ENCODE data around the gene GALNT9.
"Not testable (repeated sequence)": the region's sequence is repeated elsewhere in the genome, so short reads cannot be mapped to it uniquely, and the experiment has no call there.

GALNT9 gene

GRCh38 chr12:132359971-132360370, 30.6 kb upstream of the GALNT9 start:
- Histone ChIP-seq H3K4me1 (ENCODE audit: insufficient read depth, low read length) (no peaks in the 10 kb centered on the region), H3K9ac (ENCODE audit: low read depth, low read length) (no peak overlapping the region)

GRCh38 chr12:132359551-132359950, 30.2 kb upstream of the GALNT9 start:
- Histone ChIP-seq H3K27me3 (ENCODE audit: insufficient read depth, low read length, poor library complexity) (no peaks in the 10 kb centered on the region), H2AFZ (ENCODE audit: low read depth, low read length) (no peak overlapping the region), H3K9me3 (ENCODE audit: insufficient read depth, low read length, severe bottlenecking) (peaks cover 20% of the 10 kb centered on the region), H3K9ac (ENCODE audit: low read depth, low read length) (no peak overlapping the region), H3K4me2 (ENCODE audit: insufficient read depth, low read length) (no peak overlapping the region), H3K4me3 (ENCODE audit: low read depth in 1 of 2, low read length in 2 of 2) (no peak overlapping the region), H4K20me1 (ENCODE audit: insufficient read depth, low read length) (no peaks in the 10 kb centered on the region), H3K79me2 (ENCODE audit: insufficient read depth, low read length) (no peaks in the 10 kb centered on the region), H3K36me3 (ENCODE audit: insufficient read depth, low read length) (no peaks in the 10 kb centered on the region), H3K27ac (ENCODE audit: low read length) (no peak overlapping the region), H3K4me1 (ENCODE audit: insufficient read depth, low read length) (no peaks in the 10 kb centered on the region)
- DNase-seq (no peak), ATAC-seq (ENCODE audit: insufficient read depth, low read depth) (no peak)
- TF ChIP-seq CTCF (IDR thresholded peaks at IDR 0.05; ENCODE audit: borderline replicate concordance, extremely low read depth, low read length, poor library complexity, severe bottlenecking) (no peak), EZH2 (IDR thresholded peaks at IDR 0.05; ENCODE audit: borderline replicate concordance, low read depth, low read length, severe bottlenecking) (no peak)

More at GRCh38 chr12:132359971-132360370, 30.6 kb upstream of the GALNT9 start:
- ATAC-seq (ENCODE audit: insufficient read depth, low read depth) = no peak
- H3K27me3 ChIP-seq (ENCODE audit: insufficient read depth, low read length, poor library complexity) = no peaks in the 10 kb centered on the region
- H3K79me2 ChIP-seq (ENCODE audit: insufficient read depth, low read length) = no peaks in the 10 kb centered on the region
- no peaks in the 10 kb centered on the region for H3K36me3 ChIP-seq (ENCODE audit: insufficient read depth, low read length)
- no peak for TF ChIP-seq CTCF (IDR thresholded peaks at IDR 0.05; ENCODE audit: borderline replicate concordance, extremely low read depth, low read length, poor library complexity, severe bottlenecking)
- no peak for TF ChIP-seq EZH2 (IDR thresholded peaks at IDR 0.05; ENCODE audit: borderline replicate concordance, low read depth, low read length, severe bottlenecking)
- no peak for DNase-seq
- H2AFZ ChIP-seq (ENCODE audit: low read depth, low read length) = no peak overlapping the region
- H3K9me3 ChIP-seq (ENCODE audit: insufficient read depth, low read length, severe bottlenecking) = peaks cover 20% of the 10 kb centered on the region
- H4K20me1 ChIP-seq (ENCODE audit: insufficient read depth, low read length) = no peaks in the 10 kb centered on the region
- no peak overlapping the region for H3K4me2 ChIP-seq (ENCODE audit: insufficient read depth, low read length)
- H3K4me3 ChIP-seq (ENCODE audit: low read depth in 1 of 2, low read length in 2 of 2) = no peak overlapping the region
- no peak overlapping the region for H3K27ac ChIP-seq (ENCODE audit: low read length)

DNA sequence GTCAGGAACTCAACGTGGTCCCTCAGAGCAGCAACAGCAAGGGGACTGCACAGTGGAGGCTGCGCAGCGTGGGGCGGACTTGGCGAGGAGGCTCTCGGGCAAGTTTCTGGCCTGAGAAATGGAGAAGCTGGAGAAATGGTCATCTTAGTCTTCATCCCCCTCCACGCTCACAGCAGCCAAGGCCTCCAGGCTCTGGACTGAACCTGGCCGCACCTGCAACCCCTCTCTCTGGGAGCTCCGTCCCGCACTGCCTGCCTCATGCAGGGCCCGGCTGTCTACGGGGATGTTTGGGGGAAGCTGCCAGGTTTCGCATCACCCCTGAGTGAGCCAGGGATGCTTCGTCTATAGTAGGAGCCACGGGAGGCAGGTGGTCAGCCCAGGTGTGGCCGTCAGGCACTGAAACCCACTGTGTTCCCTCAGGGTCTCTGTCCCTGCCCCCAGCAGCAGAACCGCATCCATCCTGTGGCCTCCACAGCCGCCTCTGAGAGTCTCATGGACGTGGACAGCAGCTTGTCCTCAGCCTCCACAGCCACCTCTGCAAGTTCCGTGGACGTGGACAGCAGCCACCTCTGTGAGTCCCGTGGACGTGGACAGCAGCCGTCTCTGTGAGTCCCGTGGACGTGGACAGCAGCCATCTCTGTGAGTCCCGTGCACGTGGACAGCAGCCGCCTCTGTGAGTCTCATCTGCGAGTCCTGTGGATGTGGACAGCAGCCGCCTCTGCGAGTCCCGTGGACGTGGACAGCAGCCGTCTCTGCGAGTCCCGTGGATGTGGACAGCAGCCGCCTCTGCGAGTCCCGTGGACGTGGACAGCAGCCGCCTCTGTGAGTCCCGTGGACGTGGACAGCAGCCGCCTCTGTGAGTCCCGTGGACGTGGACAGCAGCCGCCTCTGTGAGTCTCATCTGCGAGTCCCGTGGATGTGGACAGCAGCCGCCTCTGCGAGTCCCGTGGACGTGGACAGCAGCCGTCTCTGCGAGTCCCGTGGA, 29.1 kb upstream of the GALNT9 start:
- ATAC-seq (ENCODE audit: insufficient read depth, low read depth); H3K27me3 ChIP-seq (ENCODE audit: insufficient read depth, low read length, poor library complexity); H3K79me2 ChIP-seq (ENCODE audit: insufficient read depth, low read length); H3K36me3 ChIP-seq (ENCODE audit: insufficient read depth, low read length); H4K20me1 ChIP-seq (ENCODE audit: insufficient read depth, low read length); H3K4me2 ChIP-seq (ENCODE audit: insufficient read depth, low read length); H3K4me1 ChIP-seq (ENCODE audit: insufficient read depth, low read length); H3K9ac ChIP-seq (ENCODE audit: low read depth, low read length); H2AFZ ChIP-seq (ENCODE audit: low read depth, low read length); DNase-seq; H3K27ac ChIP-seq (ENCODE audit: low read length); H3K4me3 ChIP-seq (ENCODE audit: low read depth in 1 of 2, low read length in 2 of 2): not testable (repeated sequence)
- H3K9me3 ChIP-seq (ENCODE audit: insufficient read depth, low read length, severe bottlenecking) = peaks cover 17% of the 10 kb centered on the region

DNA sequence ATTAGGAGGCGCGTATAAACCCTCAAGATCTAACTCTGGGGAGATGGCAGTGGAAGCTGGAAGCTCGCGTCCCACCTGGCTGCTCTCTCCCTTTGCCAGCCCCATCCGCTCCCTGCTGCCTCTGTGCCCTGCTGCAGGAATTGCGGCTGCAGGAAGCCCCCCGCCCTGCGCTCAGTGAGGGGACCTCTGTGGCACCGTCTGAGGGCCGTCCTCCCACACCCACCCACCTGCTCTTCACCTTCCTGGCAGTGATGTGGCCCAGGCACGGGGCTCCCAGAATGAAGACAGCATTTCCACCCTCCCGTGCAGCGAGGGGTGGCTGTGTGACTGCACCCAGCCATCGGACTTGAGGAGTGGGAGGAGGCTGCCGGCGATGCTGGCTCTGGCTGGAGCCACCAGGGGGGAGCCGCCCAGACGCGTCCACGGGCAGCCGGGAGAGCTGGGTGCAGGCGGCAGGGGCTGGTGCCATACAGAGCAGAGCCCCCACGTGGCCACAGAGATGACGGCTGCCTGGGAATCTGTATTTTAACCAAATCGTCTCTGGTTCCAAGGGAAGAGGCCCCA, 28.3 kb upstream of the GALNT9 start:
- H3K36me3 ChIP-seq (ENCODE audit: insufficient read depth, low read length) = no peaks in the 10 kb centered on the region
- no peak for ATAC-seq (ENCODE audit: insufficient read depth, low read depth)
- H3K27ac ChIP-seq (ENCODE audit: low read length) = no peak overlapping the region
- no peak overlapping the region for H3K4me2 ChIP-seq (ENCODE audit: insufficient read depth, low read length)
- H3K9me3 ChIP-seq (ENCODE audit: insufficient read depth, low read length, severe bottlenecking) = peaks cover 15% of the 10 kb centered on the region
- no peak overlapping the region for H3K4me3 ChIP-seq (ENCODE audit: low read depth in 1 of 2, low read length in 2 of 2)
- TF ChIP-seq EZH2 (IDR thresholded peaks at IDR 0.05; ENCODE audit: borderline replicate concordance, low read depth, low read length, severe bottlenecking) = no peak
- TF ChIP-seq CTCF (IDR thresholded peaks at IDR 0.05; ENCODE audit: borderline replicate concordance, extremely low read depth, low read length, poor library complexity, severe bottlenecking) = no peak
- no peaks in the 10 kb centered on the region for H4K20me1 ChIP-seq (ENCODE audit: insufficient read depth, low read length)
- H3K4me1 ChIP-seq (ENCODE audit: insufficient read depth, low read length) = no peaks in the 10 kb centered on the region
- H3K9ac ChIP-seq (ENCODE audit: low read depth, low read length) = no peak overlapping the region
- H3K79me2 ChIP-seq (ENCODE audit: insufficient read depth, low read length) = no peaks in the 10 kb centered on the region
- DNase-seq = no peak
- no peaks in the 10 kb centered on the region for H3K27me3 ChIP-seq (ENCODE audit: insufficient read depth, low read length, poor library complexity)
- H2AFZ ChIP-seq (ENCODE audit: low read depth, low read length) = no peak overlapping the region

All from DND-41 (cell line).